ENCODE measurements around the gene SLC16A11. TPM values are rescaled to one million over a fixed set of nuclear protein-coding genes. Genes with fewer than 3 reads are reported as not detected.

Gene SLC16A11
- total and polyA plus RNA-seq, 10 of the 15 experiments (the other 5 are each of a cell fraction or from before 2014, with no cell fraction given), result 0.11 to 2.7 (median 0.84) TPM

GRCh38 chr17:6994118-6994598, 49.7 kb downstream of the SLC16A11 start:
- H2AFZ ChIP-seq (ENCODE audit: control insufficient read depth, low read depth, low read length), result no peak overlapping the region
- TF ChIP-seq RB1 (IDR thresholded peaks at IDR 0.05; ENCODE audit: borderline replicate concordance), result no peak
- TF ChIP-seq JUNB (IDR thresholded peaks at IDR 0.05), result no peak
- no peak for TF ChIP-seq ETV6 (conservative IDR thresholded peaks at IDR 0.05 in 1 of 2, IDR thresholded peaks at IDR 0.05 in 1 of 2; ENCODE audit: borderline replicate concordance in 1 of 2, low read depth in 1 of 2)
- TF ChIP-seq CBX5 (IDR thresholded peaks at IDR 0.05; ENCODE audit: low read depth), result no peak
- TF ChIP-seq ZNF622 (IDR thresholded peaks at IDR 0.05), result no peak
- no peak for TF ChIP-seq RBBP5 (conservative IDR thresholded peaks at IDR 0.05)
- no peak for TF ChIP-seq CEBPZ (IDR thresholded peaks at IDR 0.05; ENCODE audit: low read depth, low read length)
- no peak for TF ChIP-seq BMI1 (IDR thresholded peaks at IDR 0.05; ENCODE audit: borderline replicate concordance)
- TF ChIP-seq ZNF592 (IDR thresholded peaks at IDR 0.05), result no peak
- TF ChIP-seq NFXL1 (IDR thresholded peaks at IDR 0.05; ENCODE audit: borderline replicate concordance), result no peak
- no peak for TF ChIP-seq ZNF274 (IDR thresholded peaks at IDR 0.05; ENCODE audit: insufficient read depth, insufficient read length)
- TF ChIP-seq KDM1A (IDR thresholded peaks at IDR 0.05; ENCODE audit: borderline replicate concordance), result no peak
- CTCF ChIA-PET, result interaction anchor here (2.3 kb wide), 1 partner anchor 10 kb away, joined by 9 read pairs; no protein-coding TSS in a partner anchor
- SMC1A ChIA-PET (ENCODE audit: uncharacterized antibody, unreplicated experiment), result interaction anchor here (0.9 kb wide), 1 partner anchor 84 kb away, joined by 3 read pairs; no protein-coding TSS in a partner anchor
- intact Hi-C loops (cut with micrococcal nuclease; ENCODE audit: unreplicated experiment) (no loop called here), in situ Hi-C loops (cut with MboI) (no loop called here)
- H3K27ac ChIP-seq (ENCODE audit: control insufficient read depth, insufficient read depth), result no peak overlapping the region
- H3K79me2 ChIP-seq (ENCODE audit: control insufficient read depth, insufficient read depth, low read length), result no peaks in the 10 kb centered on the region
- H4K20me1 ChIP-seq (ENCODE audit: control insufficient read depth, insufficient read depth), result no peaks in the 10 kb centered on the region
- peaks cover 0 to 7% of the 10 kb centered on the region in 2 experiments; a peak in 2 of 4 replicates for H3K36me3 ChIP-seq (ENCODE audit: control insufficient read depth in 2 of 2, insufficient read depth in 2 of 2, low read length in 1 of 2)
- H3K4me3 ChIP-seq, result no peak overlapping the region
- H3K9me3 ChIP-seq (replicated peaks; ENCODE audit: control insufficient read depth, insufficient read depth, low read length), result no peaks in the 10 kb centered on the region
- H3K4me2 ChIP-seq (ENCODE audit: control insufficient read depth, insufficient read depth), result no peak overlapping the region
- 92% methylated on average over 10 of the region's 10 CpGs for WGBS (ENCODE audit: insufficient coverage, insufficient replicate concordance, low lambda C conversion rate, missing lambda C conversion rate)
- DNase-seq (ENCODE audit: low read depth, low spot score) (no peak), ATAC-seq (no peak), FAIRE-seq (peak; percentile 35)
- no peaks in the 10 kb centered on the region for H3K27me3 ChIP-seq (replicated peaks in 1 of 2; ENCODE audit: control insufficient read depth in 2 of 2, insufficient read depth in 2 of 2, low read length in 1 of 2)
- RAD21 ChIA-PET (ENCODE audit: unreplicated experiment), result no interaction called here
- H3K9ac ChIP-seq (ENCODE audit: control insufficient read depth, insufficient read depth, low read length), result no peak overlapping the region
- BruUV-seq (replicated peaks), result no TSS peak
- POLR2A ChIA-PET, result no interaction called here
- H3K4me1 ChIP-seq (ENCODE audit: control insufficient read depth, insufficient read depth, low read length), result no peaks in the 10 kb centered on the region

All from GM12878 (cell line).